NCI-H2171 (cell line): Measurements from ENCODE around the gene NECAP2.
"Not testable (repeated sequence)": the region's sequence is repeated elsewhere in the genome, so short reads cannot be mapped to it uniquely, and the experiment has no call there.

ENCODE experiments used
- DNase-seq: peaks from one replicate; lab custom pipeline; 2025; lab: John Stamatoyannopoulos, UW

Gene NECAP2

GRCh38 chr1:16498573-16499413 lies 58.3 kb downstream of the NECAP2 start:
- peak; percentile 91 for DNase-seq

- DNase-seq = not testable (repeated sequence)
Measured at GRCh38 chr1:16500466-16500865, 59.9 kb downstream of the NECAP2 start.

- not testable (repeated sequence) for DNase-seq
Measured at GRCh38 chr1:16500975-16501374, 60.5 kb downstream of the NECAP2 start.

GRCh38 chr1:16501446-16501845 lies 60.9 kb downstream of the NECAP2 start:
- DNase-seq = not testable (repeated sequence)

- no peak for DNase-seq
Measured at GRCh38 chr1:16503494-16503893, 63.0 kb downstream of the NECAP2 start.

GRCh38 chr1:16505870-16506269 lies 65.3 kb downstream of the NECAP2 start:
- not testable (repeated sequence) for DNase-seq

GRCh38 chr1:16506364-16507136 lies 66.0 kb downstream of the NECAP2 start:
- not testable (repeated sequence) for DNase-seq

- not testable (repeated sequence) for DNase-seq
Measured at GRCh38 chr1:16508861-16509445, 68.4 kb downstream of the NECAP2 start.
